Measurements from ENCODE around the gene ADAP2.
A peak's percentile ranks its signal among the peaks of the same experiment; 100 is the strongest.
"Not testable (repeated sequence)": the region's sequence is repeated elsewhere in the genome, so short reads cannot be mapped to it uniquely, and the experiment has no call there.

The ADAP2 gene

DNA sequence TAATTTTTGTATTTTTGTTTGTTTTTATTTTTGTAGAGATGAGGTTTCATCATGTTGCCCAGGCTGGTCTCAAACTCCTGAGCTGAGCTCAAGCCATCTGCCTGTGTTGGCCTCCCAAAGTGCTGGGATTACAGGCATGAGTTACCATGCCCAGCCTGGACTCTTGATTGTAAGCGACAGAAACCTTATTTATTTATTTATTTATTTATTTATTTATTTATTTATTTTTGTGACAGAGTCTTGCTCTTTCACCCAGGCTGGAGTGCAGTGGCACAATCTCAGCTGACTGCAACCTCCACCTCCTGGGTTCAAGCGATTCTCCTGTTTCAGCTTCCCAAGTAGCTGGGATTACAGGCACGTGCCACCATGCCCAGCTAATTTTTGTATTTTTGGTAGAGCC, 8.1 kb downstream of the ADAP2 start:
- not testable (repeated sequence) for DNase-seq (ENCODE audit: low spot score)

DNA sequence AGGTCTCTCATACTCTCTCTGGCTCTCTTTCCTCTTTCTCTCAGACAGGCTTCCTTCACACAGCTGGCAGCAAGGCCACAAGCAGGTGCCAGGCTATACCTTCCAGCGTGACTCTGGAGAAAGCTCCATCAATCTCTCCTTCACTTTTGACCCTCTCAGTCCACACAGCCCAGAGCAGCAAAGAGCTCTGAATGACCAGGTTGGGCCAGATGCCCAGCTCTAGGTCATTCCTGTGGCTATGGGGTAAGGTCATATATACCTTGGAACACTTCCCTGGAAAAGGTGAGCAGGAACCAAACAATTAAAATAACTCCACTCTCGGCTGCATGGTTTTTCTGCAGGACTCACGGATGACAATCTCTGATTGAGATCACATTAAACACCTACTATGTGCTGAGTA, 8.8 kb downstream of the ADAP2 start:
- DNase-seq (ENCODE audit: low spot score), result no peak

DNA sequence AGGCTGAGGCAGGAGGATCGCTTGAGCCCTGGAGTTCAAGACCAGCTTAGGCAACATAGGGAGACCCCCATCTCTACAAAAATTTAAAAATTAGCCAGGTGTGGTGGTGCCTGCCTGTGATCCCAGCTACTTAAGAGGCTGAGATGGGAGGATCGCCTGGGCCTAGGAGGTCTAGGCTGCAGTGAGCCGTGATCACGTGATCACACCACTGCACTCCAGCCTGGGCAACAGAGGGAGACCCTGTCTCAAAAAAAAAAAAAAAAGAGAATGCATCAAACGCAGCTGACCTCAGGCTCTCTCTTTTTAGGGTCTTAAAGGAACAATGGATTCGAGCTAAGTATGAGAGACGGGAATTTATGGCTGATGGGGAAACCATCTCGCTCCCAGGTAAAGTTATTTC, 9.8 kb downstream of the ADAP2 start:
- DNase-seq (ENCODE audit: low spot score), result not testable (repeated sequence)

DNA sequence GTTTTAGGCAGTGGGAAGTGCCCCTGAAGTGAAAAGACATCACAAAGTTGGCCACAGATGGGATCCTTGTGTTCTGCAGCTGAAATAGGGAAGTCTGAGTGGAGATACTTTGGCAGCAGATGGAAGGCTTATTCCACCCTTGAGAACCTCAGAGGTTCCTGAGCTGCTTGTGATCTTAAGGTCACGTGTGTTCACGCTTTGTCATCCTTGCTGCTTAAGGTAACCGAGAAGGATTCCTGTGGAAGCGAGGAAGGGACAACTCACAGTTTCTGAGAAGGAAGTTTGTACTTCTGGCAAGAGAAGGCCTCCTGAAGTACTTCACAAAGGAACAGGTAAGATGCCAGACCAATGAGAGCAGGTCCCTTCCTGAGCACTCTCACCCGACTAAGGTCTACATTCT, 12.2 kb downstream of the ADAP2 start:
- DNase-seq (ENCODE audit: low spot score), result no peak

DNA sequence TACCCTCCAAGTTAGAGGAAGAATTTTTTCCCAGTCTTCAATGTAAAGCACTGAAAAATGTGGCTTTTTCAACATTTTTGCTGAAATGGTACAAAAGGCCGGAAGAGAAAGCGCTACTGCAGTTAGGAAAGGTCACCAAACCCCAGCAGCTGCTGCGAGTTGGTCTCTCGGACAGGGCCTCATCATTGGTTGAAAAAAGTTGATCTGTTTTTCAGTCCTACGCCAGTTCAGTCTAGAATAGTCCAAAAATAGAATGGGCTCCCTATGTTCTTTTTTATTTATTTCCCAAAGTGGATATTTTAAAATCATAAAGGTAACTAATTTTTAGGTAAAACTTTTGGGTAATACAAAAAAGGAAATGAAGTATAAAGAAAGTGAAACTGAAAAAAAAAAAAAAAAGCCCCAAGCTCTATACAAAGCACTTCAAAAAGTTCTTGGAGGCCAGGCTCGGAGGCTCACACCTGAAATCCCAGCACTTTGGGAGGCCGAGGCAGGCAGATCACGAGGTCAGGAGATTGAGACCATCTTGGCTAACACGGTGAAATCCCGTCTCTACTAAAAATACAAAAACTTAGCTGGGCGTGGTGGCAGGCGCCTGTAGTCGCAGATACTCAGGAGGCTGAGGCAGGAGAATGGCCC, 17.4 kb downstream of the ADAP2 start:
- no peak for DNase-seq (ENCODE audit: low spot score)

DNA sequence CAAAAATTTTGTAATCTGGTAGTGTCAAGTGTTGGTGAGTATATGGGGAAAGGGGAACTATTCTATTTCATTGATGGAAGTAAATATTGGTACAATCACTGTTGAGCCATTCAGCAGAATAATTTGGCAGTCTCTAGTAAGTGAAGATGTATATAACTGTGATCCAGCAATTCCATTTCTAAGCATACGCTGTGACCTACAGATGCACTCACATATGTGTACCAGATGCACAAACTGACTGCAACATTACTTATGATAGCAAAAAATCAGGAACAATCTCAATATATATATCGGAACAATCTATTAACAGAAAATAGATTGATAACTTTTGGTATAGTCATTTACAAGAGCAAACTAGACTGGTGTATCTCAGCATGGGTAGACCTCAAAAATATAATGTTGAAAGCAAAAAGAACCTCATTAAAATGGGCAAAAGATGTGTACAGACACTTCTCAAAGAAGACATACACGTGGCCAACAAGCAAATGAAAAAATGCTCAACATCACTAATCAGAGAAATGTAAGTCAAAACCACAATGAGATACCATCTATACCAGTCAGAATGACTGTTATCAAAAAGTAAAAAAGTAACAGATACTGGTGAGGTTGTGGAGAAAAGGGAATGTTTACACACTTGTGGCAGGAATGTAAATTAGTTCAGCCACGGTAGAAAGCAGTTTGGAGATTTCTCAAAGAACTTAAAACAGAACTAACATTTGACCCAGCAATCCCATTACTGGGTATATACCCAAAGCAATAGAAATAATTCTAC, 20.7 kb downstream of the ADAP2 start:
- peak; percentile 48 for DNase-seq (ENCODE audit: low spot score)

DNA sequence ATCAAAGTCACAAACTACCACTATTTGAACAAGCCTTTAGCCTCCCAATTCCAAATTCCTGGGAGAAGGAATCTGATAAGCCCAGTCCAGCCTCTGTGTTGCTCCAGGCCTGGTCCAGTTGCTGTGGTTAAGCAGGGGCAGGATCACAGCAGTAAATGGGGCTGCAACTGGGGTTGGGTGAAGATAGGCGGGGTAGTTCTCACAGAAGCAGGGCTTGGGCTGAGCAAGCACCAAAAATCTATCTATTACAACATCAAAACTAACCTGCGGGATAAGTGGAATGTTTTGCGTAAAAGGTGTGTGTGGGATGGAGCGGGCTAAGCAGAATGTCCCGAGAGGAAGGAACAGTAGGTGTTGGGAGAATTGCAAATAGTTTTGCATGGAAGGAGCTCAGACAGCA, 26.1 kb downstream of the ADAP2 start:
- no peak for DNase-seq (ENCODE audit: low spot score)

DNA sequence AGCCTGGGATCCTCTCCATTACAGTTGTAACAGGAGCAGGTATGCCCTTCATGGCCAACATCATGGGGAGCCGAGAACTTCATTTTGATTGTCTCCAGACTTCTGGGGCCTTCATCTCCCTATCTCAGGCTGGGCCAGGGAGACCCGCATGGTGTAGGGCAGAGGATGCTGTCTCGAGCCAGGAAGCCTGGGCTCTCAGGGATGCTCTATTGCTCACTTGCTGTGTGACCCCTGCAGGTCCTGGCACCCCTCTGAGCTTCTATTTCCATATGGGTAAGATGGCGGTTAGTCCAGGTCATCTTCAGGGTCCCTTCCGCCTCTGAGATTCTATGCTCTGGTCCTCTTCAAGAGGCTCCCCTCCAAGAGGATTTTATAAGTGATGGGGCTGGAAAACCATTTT, 28.4 kb downstream of the ADAP2 start:
- DNase-seq (ENCODE audit: low spot score), result no peak

DNA sequence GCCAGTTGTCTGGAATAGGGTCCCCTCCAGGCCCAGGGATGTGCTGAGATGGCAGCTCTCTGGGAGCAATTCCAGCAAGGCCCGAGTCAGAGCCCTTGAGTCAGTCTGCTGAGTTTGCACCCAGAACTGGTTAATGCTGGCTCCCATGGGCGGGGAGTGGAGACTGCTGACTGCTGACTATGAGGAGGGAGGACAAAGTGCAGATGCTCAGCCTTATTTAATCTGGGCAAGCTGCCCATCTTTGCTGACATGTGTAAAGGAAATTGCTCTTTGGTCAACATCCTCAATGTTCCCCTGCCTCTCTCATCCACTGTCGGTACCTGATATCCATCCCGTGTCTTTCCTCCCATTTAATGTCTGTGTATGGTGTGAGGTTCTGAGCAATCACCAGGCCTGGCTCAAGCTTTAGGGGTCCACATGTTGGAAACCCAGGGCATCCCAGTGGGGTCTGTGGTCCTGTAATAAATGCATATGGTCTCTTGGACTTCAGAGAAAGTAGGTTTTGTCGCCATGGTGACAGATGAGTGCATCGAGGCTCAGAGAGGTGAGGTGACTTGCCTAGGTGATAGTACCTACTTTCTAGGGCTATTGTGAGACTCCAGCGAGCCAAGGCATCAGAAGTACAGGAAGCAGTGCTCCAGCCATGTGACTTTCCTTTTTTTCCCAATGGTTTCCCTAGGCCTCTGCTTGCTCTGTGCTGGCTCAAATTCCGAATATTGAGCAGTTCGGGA, 29.1 kb downstream of the ADAP2 start:
- DNase-seq (ENCODE audit: low spot score), result peak; percentile 90

DNA sequence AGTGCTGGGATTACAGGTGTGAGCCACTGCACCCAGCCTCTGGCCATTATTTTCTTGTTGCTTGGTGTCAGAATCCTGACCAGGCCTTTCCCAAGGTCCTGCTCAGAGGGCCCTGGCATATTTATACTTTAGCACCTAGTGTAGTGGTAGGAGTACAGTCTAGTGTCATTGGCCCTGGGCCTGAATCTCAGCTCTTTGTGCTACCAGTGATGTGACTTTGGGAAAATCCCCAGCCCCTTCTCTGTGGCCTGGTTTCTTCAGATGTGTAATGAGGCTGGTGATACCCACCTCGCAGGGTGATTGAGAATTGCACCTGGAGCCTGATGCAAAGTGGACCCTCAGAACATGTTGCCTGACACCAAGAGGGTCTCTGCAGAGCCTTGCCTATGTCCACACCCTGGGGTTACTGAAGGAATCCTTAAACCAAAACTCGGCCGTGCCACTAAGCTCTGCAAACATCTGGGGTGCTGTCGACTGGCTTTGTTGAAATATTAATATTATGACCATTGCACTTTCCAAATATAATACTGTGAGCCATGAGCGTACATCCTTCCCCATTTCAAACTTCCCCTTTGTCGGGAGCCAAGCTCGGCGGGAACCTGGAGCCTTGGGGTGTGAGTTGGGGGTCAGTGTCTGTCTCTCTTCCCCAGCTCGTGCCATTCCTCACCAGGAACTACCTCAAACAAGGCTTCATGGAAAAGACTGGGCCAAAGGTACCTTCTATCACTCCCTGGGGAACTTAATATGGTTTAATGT, 31.1 kb downstream of the ADAP2 start:
- no peak for DNase-seq (ENCODE audit: low spot score)

DNA sequence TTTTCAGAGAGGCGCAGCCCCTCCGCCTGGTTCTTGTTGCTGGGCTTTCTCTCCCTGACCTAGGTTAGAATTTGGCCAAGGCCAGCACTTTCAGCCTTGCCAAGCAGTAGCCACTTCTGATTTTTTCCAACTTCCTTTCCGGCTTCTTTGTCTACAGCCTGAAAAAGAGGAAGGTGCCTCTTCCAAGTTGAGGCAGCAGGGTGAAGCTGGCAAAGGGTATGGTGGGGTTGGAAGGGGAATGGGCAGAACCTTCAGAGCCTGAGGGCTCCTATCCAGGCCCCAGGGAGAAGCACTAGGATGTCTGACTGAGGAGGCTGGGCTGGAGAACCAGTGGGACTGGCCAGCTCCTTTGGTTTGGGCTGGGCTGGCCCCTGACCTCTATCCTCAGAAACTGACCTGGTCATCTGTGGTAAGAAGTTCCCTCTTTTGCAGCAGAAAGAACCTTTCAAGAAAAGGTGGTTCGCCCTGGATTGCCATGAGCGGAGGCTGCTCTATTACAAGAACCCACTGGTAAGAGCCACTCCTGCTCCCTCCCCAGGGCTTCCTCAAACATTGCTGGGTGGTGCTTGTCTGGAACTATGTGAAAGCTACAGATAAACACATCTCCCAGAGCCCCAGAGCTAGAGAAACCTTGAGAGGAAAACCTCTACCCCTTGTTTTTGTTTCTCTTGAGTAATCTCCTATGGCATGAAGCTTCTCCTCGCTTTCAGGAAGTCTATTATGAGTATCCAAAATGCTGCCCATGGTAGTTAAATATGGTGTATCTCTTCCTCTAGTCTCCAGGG, 32.5 kb downstream of the ADAP2 start:
- no peak for DNase-seq (ENCODE audit: low spot score)

DNA sequence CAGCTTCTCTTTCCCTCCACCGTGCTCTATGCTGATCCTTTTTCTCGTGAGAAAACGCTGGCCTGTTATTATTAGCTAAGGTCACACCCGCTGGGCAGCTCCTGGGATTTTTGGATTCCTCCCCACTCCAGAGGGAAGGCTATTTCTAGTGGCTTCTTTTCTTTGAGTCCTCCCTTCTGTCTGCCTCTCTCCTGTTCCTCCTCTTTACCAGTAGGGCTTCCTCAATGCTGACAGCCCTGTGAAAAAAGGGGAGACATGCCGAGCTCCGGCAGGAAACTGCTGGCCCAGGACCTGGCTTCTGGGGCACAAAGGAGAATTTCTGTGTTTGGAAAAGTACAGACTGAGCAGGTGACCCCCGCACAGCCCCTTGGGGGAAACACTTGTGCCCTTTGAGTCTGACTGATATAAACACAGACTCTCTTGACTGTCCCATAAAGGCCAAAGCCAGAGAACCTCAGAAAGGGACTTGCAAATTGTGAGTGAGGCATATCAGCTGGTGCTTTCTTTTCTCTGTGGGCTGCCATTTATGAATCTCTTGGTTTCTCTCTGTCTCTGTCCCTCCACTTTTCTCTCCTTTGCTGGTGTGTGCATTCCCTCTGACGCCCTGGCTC, 35.1 kb downstream of the ADAP2 start:
- no peak for DNase-seq (ENCODE audit: low spot score)

DNA sequence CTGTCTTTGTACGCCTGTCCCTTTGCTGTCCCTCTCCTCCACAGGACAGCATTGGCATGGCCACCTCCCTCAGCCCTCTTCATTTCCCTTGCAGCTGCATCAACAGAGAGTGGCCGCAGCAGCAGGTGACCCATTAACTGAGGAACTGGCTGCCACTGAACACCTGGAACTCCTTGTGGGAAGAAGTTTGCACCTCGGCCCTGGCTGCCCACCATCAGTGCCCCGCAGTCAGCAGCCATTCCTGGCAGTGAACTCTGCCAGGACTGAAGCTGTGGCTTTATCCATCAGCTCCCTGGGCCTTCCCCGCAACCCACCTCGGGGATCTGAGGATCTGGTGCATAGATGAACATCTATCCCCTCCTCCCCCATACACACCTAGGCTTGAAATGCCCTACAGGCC, 36.0 kb downstream of the ADAP2 start:
- DNase-seq (ENCODE audit: low spot score), result no peak

DNA sequence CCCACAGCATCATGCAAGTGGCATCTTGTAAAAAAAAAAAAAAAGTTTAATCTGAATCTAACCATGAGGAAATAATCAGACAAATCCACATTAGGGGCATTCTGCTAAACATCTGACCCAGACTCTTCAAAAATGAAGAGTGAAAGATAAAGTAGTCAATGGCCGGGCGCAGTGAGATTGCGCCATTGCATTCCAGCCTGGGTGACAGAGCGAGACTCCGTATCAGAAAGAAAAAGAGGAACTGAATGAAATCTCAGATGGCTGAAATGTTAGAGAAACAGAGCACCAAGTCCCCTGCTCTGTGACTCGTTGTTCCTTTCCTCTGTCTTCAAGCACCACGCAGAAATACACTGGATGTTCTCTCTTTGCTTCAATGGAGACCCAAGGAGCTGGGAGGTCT, 36.4 kb downstream of the ADAP2 start:
- no peak for DNase-seq (ENCODE audit: low spot score)

DNA sequence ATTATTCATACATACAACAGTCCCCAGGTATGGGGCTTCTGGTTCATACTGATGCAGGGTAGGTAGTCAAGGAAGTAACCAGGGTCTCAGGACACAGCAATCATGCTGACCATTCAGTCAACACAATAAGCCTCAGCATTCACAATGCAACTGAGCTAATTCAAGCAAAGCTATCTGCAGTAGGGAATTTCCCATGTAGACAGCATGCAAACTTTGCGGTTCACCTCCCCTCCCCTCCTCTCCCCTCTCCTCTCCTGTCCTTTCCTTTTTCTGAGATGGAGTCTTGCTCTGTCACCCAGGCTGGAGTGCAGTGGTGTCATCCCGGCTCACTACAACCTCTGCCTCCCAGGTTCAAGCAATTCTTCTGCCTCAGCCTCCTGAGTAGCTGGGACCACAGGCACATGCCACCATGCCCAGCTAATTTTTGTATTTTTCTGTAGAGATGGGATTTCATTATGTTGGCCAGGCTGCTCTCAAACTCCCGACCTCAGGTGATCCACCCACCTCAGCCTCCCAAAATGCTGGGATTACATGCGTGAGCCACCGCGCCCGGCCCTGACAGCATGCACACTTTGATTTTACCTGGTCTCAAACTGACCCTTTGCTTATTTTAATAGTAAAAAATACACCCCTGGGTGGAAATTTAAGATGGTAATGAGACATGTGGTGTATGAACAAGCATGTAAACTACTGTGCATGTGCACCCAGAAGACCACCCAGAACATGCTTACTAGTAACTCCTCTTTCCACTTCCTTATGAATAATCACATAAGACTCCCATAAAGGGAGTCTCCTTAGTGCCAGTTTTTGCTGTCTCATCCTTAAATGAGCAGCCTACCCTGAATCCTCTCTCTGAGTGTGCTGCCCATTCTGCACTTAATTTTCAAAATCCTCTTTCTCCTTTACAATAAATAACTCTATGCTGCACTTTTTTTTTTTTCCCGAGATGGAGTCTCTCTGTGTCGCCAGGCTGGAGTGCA, 39.8 kb downstream of the ADAP2 start:
- peak; percentile 84 for DNase-seq (ENCODE audit: low spot score)

DNA sequence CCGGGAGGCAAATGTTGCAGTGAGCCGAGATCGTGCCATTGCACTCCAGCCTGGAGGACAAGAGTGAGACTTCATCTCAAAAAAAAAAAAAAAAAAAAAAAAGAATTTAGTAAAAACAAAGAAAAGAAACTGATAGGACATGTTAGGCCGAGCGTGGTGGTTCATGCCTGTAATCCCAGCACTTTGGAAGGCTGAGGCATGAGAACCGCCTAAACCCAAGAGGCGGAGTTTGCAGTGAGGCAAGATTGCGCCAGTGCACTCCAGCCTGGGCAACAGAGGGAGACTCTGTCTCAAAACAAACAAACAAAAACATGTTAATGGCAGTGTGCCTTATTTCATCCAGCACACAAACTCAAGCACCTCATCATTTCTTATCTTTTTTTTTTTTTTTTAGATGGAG, 42.6 kb downstream of the ADAP2 start:
- DNase-seq (ENCODE audit: low spot score), result not testable (repeated sequence)

DNA sequence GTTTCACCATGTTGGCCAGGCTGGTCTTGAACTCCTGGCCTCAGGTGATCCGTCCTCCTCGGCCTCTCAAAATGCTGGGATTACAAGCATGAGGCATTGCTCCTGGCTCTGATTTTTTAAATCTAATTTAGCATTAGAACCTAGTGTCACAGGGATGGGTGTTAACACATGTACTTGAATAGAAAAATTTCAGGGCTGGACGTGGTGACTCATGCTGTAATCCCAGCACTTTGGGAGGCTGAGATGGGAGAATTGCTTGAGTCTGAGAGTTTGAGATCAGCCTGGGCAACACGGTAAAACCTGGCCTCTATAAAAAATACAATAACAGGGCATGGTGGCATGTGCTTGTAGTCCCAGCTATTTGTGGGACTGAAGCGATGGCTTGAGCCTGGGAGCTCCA, 43.1 kb downstream of the ADAP2 start:
- DNase-seq (ENCODE audit: low spot score), result no peak

DNA sequence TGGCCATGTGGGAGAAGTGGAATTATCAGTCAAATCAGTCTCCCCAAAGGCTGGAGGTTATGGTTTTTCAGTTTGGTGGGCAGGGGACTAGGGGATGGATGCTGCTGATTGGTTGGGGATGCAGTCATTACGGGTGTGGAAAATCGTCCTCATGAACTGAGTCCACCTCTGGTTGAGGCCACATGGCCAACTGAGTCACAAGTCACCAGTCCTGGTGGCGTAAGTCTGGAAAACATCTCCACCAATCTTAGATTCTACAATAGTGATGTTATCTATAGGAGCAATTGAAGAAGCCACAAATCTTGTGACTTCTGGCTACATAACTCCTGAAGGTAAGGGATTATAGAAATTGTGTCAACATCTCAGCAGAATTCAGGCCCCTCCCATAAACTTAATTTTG, 43.9 kb downstream of the ADAP2 start:
- DNase-seq (ENCODE audit: low spot score), result no peak

DNA sequence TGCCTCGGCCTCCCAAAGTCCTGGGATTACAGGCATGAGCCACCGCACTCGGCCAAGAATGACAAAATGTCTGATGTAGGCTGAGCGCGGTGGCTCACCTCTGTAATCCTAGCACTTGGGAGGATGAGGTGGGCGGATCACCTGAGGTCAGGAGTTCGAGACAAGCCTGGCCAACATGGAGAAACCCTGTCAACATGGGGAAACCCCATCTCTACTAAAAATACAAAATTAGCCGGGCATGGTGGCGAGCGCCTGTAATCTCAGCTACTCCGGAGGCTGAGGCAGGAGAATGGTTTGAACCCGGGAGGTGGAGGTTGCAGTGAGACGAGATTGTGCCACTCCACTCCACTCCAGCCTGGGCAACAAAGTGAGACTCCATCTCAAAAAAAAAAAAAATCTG, 46.2 kb downstream of the ADAP2 start:
- DNase-seq (ENCODE audit: low spot score), result not testable (repeated sequence)
